ENCODE results near the gene CCDC85A. TPM values are rescaled to one million over a fixed set of nuclear protein-coding genes. Genes with fewer than 3 reads are reported as not detected.

Gene CCDC85A
- total and polyA plus RNA-seq, 2 of the 4 experiments (the other 2 are of a cell fraction): 1.1 to 2.2 TPM

DNA sequence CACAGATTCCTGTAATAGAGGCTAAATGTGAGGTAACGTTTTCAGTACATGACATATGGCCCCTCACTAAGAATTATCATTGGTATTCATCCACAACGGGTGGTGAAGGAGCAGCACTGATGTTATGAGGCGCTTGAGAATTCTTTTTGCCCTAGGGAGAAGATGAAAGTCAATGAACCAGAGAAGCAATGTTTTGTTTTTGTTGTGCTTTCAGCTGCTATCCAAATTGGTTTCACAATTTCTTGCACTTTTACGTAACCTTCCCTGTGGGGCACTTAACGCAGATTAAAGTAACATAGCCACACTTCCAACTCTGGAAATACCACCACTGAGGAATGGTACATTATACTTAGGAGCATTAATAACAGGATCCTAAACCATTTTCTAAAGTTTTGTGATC is 13.3 kb upstream of the CCDC85A start:
- ChIA-PET CTCF (no interaction called here), POLR2A (ENCODE audit: unreplicated experiment) (no interaction called here)
- Histone ChIP-seq H3K4me3 (ENCODE audit: insufficient read depth, low read depth, low read length) (no peak overlapping the region), H3K9me1 (ENCODE audit: insufficient read depth, low read length) (no peaks in the 10 kb centered on the region), H2BK120ac (ENCODE audit: low read depth, low read length) (no peak overlapping the region), H3K9ac (ENCODE audit: low read depth, low read length) (no peak overlapping the region), H3K18ac (ENCODE audit: low read depth, low read length) (no peak overlapping the region), H3K56ac (ENCODE audit: extremely low read depth, insufficient read depth, low read length) (no peak overlapping the region), H3K27ac (ENCODE audit: insufficient read depth, low read length) (no peak overlapping the region), H3K27me3 (ENCODE audit: control insufficient read depth, insufficient read depth, low read length) (no peaks in the 10 kb centered on the region), H4K20me1 (ENCODE audit: insufficient read depth, low read length) (no peaks in the 10 kb centered on the region), H3K4me2 (ENCODE audit: low read depth, low read length) (no peak overlapping the region), H2BK15ac (ENCODE audit: low read depth, low read length) (no peak overlapping the region), H3K14ac (replicated peaks; ENCODE audit: low read depth, low read length) (no peak overlapping the region), H2AK5ac (ENCODE audit: low read depth, low read length) (no peak overlapping the region), H3K23ac (ENCODE audit: low read depth, low read length) (no peak overlapping the region), H3K4ac (ENCODE audit: low read depth, low read length) (no peak overlapping the region), H4K8ac (ENCODE audit: low read depth in 2 of 2, low read length in 2 of 2) (no peak overlapping the region), H4K5ac (ENCODE audit: low read depth, low read length) (no peak overlapping the region), H3K4me1 (ENCODE audit: control insufficient read depth, insufficient read depth, low read length) (no peaks in the 10 kb centered on the region), H3K9me3 (ENCODE audit: control insufficient read depth, insufficient read depth, low read length) (no peaks in the 10 kb centered on the region), H2AFZ (replicated peaks; ENCODE audit: low read length, poor library complexity) (no peak overlapping the region), H4K91ac (ENCODE audit: insufficient read depth, low read depth, low read length) (no peak overlapping the region), H2AK9ac (replicated peaks; ENCODE audit: low read depth, low read length, poor library complexity) (no peak overlapping the region), H2BK5ac (ENCODE audit: low read depth, low read length, poor library complexity, severe bottlenecking) (no peak overlapping the region), H2BK20ac (ENCODE audit: low read depth, low read length) (no peak overlapping the region), H3K79me1 (ENCODE audit: low read depth in 1 of 2, low read length in 2 of 2) (no peaks in the 10 kb centered on the region), H3K36me3 (ENCODE audit: control insufficient read depth, insufficient read depth, low read length) (no peaks in the 10 kb centered on the region)
- intact Hi-C loops (cut with micrococcal nuclease) (no loop called here), in situ Hi-C loops (cut with MboI; ENCODE audit: low sequenced_read_pairs) (no loop called here), dilution Hi-C loops (cut with HindIII; ENCODE audit: low sequenced_read_pairs, unreplicated experiment) (no loop called here)
- WGBS, 2 experiments (ENCODE audit: extremely low coverage in 2 of 2, insufficient read length in 1 of 2): no CpG with 5 or more reads among the region's 5 CpGs
- ATAC-seq (ENCODE audit: low read depth) (no peak), DNase-seq (no peak)
- TF ChIP-seq, protein P1, sequence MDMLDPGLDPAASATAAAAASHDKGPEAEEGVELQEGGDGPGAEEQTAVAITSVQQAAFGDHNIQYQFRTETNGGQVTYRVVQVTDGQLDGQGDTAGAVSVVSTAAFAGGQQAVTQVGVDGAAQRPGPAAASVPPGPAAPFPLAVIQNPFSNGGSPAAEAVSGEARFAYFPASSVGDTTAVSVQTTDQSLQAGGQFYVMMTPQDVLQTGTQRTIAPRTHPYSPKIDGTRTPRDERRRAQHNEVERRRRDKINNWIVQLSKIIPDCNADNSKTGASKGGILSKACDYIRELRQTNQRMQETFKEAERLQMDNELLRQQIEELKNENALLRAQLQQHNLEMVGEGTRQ (IDR thresholded peaks at IDR 0.05; ENCODE audit: low read depth, low read length): no peak
- no peak for TF ChIP-seq POLR2A (IDR thresholded peaks at IDR 0.05; ENCODE audit: low read depth, low read length)
- TF ChIP-seq, protein P2, sequence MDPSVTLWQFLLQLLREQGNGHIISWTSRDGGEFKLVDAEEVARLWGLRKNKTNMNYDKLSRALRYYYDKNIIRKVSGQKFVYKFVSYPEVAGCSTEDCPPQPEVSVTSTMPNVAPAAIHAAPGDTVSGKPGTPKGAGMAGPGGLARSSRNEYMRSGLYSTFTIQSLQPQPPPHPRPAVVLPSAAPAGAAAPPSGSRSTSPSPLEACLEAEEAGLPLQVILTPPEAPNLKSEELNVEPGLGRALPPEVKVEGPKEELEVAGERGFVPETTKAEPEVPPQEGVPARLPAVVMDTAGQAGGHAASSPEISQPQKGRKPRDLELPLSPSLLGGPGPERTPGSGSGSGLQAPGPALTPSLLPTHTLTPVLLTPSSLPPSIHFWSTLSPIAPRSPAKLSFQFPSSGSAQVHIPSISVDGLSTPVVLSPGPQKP (IDR thresholded peaks at IDR 0.05; ENCODE audit: borderline replicate concordance, low read depth, low read length): no peak
- no peak for TF ChIP-seq FOS (IDR thresholded peaks at IDR 0.05; ENCODE audit: low read depth, low read length)
- no peak for TF ChIP-seq BHLHE40 (IDR thresholded peaks at IDR 0.05; ENCODE audit: low read depth, low read length)
- TF ChIP-seq, protein P3, sequence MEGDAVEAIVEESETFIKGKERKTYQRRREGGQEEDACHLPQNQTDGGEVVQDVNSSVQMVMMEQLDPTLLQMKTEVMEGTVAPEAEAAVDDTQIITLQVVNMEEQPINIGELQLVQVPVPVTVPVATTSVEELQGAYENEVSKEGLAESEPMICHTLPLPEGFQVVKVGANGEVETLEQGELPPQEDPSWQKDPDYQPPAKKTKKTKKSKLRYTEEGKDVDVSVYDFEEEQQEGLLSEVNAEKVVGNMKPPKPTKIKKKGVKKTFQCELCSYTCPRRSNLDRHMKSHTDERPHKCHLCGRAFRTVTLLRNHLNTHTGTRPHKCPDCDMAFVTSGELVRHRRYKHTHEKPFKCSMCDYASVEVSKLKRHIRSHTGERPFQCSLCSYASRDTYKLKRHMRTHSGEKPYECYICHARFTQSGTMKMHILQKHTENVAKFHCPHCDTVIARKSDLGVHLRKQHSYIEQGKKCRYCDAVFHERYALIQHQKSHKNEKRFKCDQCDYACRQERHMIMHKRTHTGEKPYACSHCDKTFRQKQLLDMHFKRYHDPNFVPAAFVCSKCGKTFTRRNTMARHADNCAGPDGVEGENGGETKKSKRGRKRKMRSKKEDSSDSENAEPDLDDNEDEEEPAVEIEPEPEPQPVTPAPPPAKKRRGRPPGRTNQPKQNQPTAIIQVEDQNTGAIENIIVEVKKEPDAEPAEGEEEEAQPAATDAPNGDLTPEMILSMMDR (conservative IDR thresholded peaks at IDR 0.05; ENCODE audit: low read depth, low read length): no peak
- no peak for TF ChIP-seq SMC3 (IDR thresholded peaks at IDR 0.05; ENCODE audit: low read depth, low read length)
- no peak for TF ChIP-seq RFX5 (IDR thresholded peaks at IDR 0.05; ENCODE audit: low read depth, low read length)
- no peak for TF ChIP-seq MXI1 (IDR thresholded peaks at IDR 0.05; ENCODE audit: borderline replicate concordance, low read depth, low read length)
- TF ChIP-seq CEBPB (IDR thresholded peaks at IDR 0.05; ENCODE audit: low read depth, low read length): no peak
- no peak for TF ChIP-seq NFE2L2 (IDR thresholded peaks at IDR 0.05; ENCODE audit: low read depth, low read length)
- TF ChIP-seq RAD21 (IDR thresholded peaks at IDR 0.05; ENCODE audit: low read length): no peak
- TF ChIP-seq MAFK (IDR thresholded peaks at IDR 0.05; ENCODE audit: low read depth, low read length): no peak
- no peak for TF ChIP-seq RCOR1 (IDR thresholded peaks at IDR 0.05; ENCODE audit: insufficient replicate concordance, low read length)
- TF ChIP-seq MAZ (IDR thresholded peaks at IDR 0.05; ENCODE audit: borderline replicate concordance, low read depth, low read length): no peak
- no peak for TF ChIP-seq CHD1 (IDR thresholded peaks at IDR 0.05; ENCODE audit: low read depth, low read length)
- BruUV-seq (replicated peaks): no TSS peak

Measured in IMR-90 (cell line).